ENCODE data around the gene SLCO3A1. TPM values are rescaled to one million over a fixed set of nuclear protein-coding genes. Genes with fewer than 3 reads are reported as not detected.
A peak's percentile ranks its signal among the peaks of the same experiment; 100 is the strongest.

Gene SLCO3A1
- total and polyA plus RNA-seq, 2 of the 8 experiments (the other 6 are each of a cell fraction or from before 2014, with no cell fraction given) = 15.1 to 20.4 TPM

GRCh38 chr15:91860498-91860897, 7.0 kb downstream of the SLCO3A1 start:
- no peak overlapping the region for H3K4me3 ChIP-seq (ENCODE audit: extremely low read depth in 1 of 4, insufficient read depth in 2 of 4, low read depth in 3 of 4, low read length in 4 of 4)
- no peak overlapping the region for H3K18ac ChIP-seq (ENCODE audit: extremely low read depth, low read length)
- H3K14ac ChIP-seq (ENCODE audit: insufficient read length) = no peak overlapping the region
- no peak overlapping the region for H3K56ac ChIP-seq (replicated peaks; ENCODE audit: insufficient read length, low read depth, low read length)
- ChIA-PET POLR2A (ENCODE audit: partially characterized antibody) (interaction anchor here (0.7 to 1.0 kb wide), 2 partner anchors 20 to 123 kb away, joined by 3 read pairs; no protein-coding TSS in a partner anchor), CTCF (ENCODE audit: partially characterized antibody) (interaction anchor here (0.6 to 10.1 kb wide), 7 partner anchors 9 to 491 kb away, joined by 3 to 108 read pairs (median 3); partner anchors contain the start of gene SLCO3A1)
- H3K4ac ChIP-seq (replicated peaks; ENCODE audit: insufficient read length, low read depth, low read length) = no peak overlapping the region
- no peak overlapping the region for H3K4me2 ChIP-seq (ENCODE audit: insufficient read depth in 1 of 2, low read depth in 2 of 2, low read length in 2 of 2)
- H3K9ac ChIP-seq (replicated peaks in 1 of 4; ENCODE audit: extremely low read depth in 1 of 4, low read depth in 3 of 4, low read length in 3 of 4) = no peak overlapping the region
- no peaks in the 10 kb centered on the region; the same call in 1 of the 2 replicates for H3K23me2 ChIP-seq (ENCODE audit: low read depth, low read length)
- H4K5ac ChIP-seq (ENCODE audit: insufficient read length, low read depth, low read length) = no peak overlapping the region
- no peak overlapping the region for H2BK120ac ChIP-seq (replicated peaks; ENCODE audit: low read depth, low read length)
- H2BK20ac ChIP-seq (ENCODE audit: low read length) = no peak overlapping the region
- no peaks in the 10 kb centered on the region for H3K36me3 ChIP-seq (ENCODE audit: control insufficient read depth in 2 of 4, insufficient read depth in 4 of 4, low read length in 3 of 4)
- no peak for FAIRE-seq
- H2BK15ac ChIP-seq (ENCODE audit: low read length) = 0 out of 2 replicates have a peak overlapping the region, but pooled peaks have one; percentile 47
- H4K20me1 ChIP-seq (replicated peaks in 1 of 2; ENCODE audit: control insufficient read depth in 1 of 2, insufficient read depth in 2 of 2, low read length in 2 of 2) = peaks cover 0 to 3% of the 10 kb centered on the region in 2 experiments
- H3K9me3 ChIP-seq (ENCODE audit: insufficient read depth in 2 of 2, low read depth in 1 of 2, low read length in 1 of 2) = no peaks in the 10 kb centered on the region
- no peak overlapping the region for H3K23ac ChIP-seq (ENCODE audit: insufficient read length)
- no peak overlapping the region for H2AFZ ChIP-seq (ENCODE audit: low read length)
- peaks cover 11% of the 10 kb centered on the region for H3K79me1 ChIP-seq (ENCODE audit: low read depth, low read length)
- no peak overlapping the region for H2BK12ac ChIP-seq (ENCODE audit: low read depth, low read length)
- H2AK5ac ChIP-seq (ENCODE audit: low read depth, low read length) = no peak overlapping the region
- H3K27me3 ChIP-seq (replicated peaks in 1 of 4; ENCODE audit: control insufficient read depth in 3 of 4, extremely low read depth in 1 of 4, insufficient read depth in 3 of 4, low read length in 3 of 4) = peaks cover 0 to 2% (median 0%) of the 10 kb centered on the region in 4 experiments; a peak in 1 of 7 replicates
- TF ChIP-seq POLR2AphosphoS5 (IDR thresholded peaks at IDR 0.05; ENCODE audit: low read depth, low read length) = no peak
- peaks cover 0 to 45% of the 10 kb centered on the region in 2 experiments; a peak in 2 of 4 replicates for H3K79me2 ChIP-seq (ENCODE audit: control insufficient read depth in 1 of 2, insufficient read depth in 2 of 2, low read length in 2 of 2)
- H3K27ac ChIP-seq (ENCODE audit: low read depth, low read length) = no peak overlapping the region
- H4K91ac ChIP-seq (replicated peaks; ENCODE audit: insufficient read length, low read length) = no peak overlapping the region
- 86% methylated on average over 7 of the region's 7 CpGs; no CpG with 5 or more reads in 1 of the 2 experiments for WGBS, 2 experiments (ENCODE audit: extremely low coverage in 1 of 2, insufficient coverage in 1 of 2, insufficient read length in 1 of 2, insufficient replicate concordance in 2 of 2, low coverage in 1 of 2, low lambda C conversion rate in 2 of 2, missing lambda C conversion rate in 1 of 2)
- no peak overlapping the region for H2BK5ac ChIP-seq (ENCODE audit: low read depth, low read length)
- H3K4me1 ChIP-seq (replicated peaks in 1 of 4; ENCODE audit: control insufficient read depth in 3 of 4, insufficient read depth in 4 of 4, low read length in 3 of 4) = peaks cover 4 to 13% (median 7%) of the 10 kb centered on the region in 4 experiments
- H4K8ac ChIP-seq (ENCODE audit: extremely low read depth, insufficient read depth, low read length) = no peak overlapping the region
- DNase-seq (ENCODE audit: low read depth in 1 of 2, low spot score in 2 of 2) = no peak
